ENCODE data around the gene TTC27. TPM values are rescaled to one million over a fixed set of nuclear protein-coding genes. Genes with fewer than 3 reads are reported as not detected.

The TTC27 gene
- total RNA-seq, 4 donors from 2014 or later: 10.5 to 46.2 (median 17.9) TPM

GRCh38 chr2:32849456-32850194, 221.8 kb downstream of the TTC27 start:
- no peak for DNase-seq
- TF ChIP-seq POLR2A (IDR thresholded peaks at IDR 0.05): no peak
- TF ChIP-seq, protein P1, sequence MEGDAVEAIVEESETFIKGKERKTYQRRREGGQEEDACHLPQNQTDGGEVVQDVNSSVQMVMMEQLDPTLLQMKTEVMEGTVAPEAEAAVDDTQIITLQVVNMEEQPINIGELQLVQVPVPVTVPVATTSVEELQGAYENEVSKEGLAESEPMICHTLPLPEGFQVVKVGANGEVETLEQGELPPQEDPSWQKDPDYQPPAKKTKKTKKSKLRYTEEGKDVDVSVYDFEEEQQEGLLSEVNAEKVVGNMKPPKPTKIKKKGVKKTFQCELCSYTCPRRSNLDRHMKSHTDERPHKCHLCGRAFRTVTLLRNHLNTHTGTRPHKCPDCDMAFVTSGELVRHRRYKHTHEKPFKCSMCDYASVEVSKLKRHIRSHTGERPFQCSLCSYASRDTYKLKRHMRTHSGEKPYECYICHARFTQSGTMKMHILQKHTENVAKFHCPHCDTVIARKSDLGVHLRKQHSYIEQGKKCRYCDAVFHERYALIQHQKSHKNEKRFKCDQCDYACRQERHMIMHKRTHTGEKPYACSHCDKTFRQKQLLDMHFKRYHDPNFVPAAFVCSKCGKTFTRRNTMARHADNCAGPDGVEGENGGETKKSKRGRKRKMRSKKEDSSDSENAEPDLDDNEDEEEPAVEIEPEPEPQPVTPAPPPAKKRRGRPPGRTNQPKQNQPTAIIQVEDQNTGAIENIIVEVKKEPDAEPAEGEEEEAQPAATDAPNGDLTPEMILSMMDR (IDR thresholded peaks at IDR 0.05): no peak
- Histone ChIP-seq H3K9me3 (no peaks in the 10 kb centered on the region), H3K4me3 (no peak overlapping the region), H3K27ac (no peak overlapping the region), H3K27me3 (no peaks in the 10 kb centered on the region), H3K4me1 (peaks cover 0 to 6% of the 10 kb centered on the region in 2 donors), H3K36me3 (no peaks in the 10 kb centered on the region)
- intact Hi-C loops (cut with DNase I; ENCODE audit: low total_unique reads): no loop called here

GRCh38 chr2:32851777-32852439, 224.1 kb downstream of the TTC27 start:
- peaks cover 0 to 6% of the 10 kb centered on the region in 2 donors for H3K4me1 ChIP-seq
- no peaks in the 10 kb centered on the region for H3K36me3 ChIP-seq
- H3K27ac ChIP-seq: no peak overlapping the region
- no peaks in the 10 kb centered on the region for H3K27me3 ChIP-seq
- H3K9me3 ChIP-seq: no peaks in the 10 kb centered on the region
- TF ChIP-seq, protein P1 (IDR thresholded peaks at IDR 0.05): no peak
- intact Hi-C loops (cut with DNase I; ENCODE audit: low total_unique reads): no loop called here
- DNase-seq: no peak
- H3K4me3 ChIP-seq: no peak overlapping the region

GRCh38 chr2:32852856-32853255, 225.0 kb downstream of the TTC27 start:
- H3K27ac ChIP-seq: no peak overlapping the region
- H3K36me3 ChIP-seq: no peaks in the 10 kb centered on the region
- H3K4me3 ChIP-seq: no peak overlapping the region
- TF ChIP-seq, protein P1 (IDR thresholded peaks at IDR 0.05): no peak
- no peak for TF ChIP-seq POLR2A (IDR thresholded peaks at IDR 0.05)
- intact Hi-C loops (cut with DNase I; ENCODE audit: low total_unique reads): no loop called here
- peaks cover 0 to 6% of the 10 kb centered on the region in 2 donors for H3K4me1 ChIP-seq
- no peak for DNase-seq
- no peaks in the 10 kb centered on the region for H3K27me3 ChIP-seq
- H3K9me3 ChIP-seq: no peaks in the 10 kb centered on the region

DNA sequence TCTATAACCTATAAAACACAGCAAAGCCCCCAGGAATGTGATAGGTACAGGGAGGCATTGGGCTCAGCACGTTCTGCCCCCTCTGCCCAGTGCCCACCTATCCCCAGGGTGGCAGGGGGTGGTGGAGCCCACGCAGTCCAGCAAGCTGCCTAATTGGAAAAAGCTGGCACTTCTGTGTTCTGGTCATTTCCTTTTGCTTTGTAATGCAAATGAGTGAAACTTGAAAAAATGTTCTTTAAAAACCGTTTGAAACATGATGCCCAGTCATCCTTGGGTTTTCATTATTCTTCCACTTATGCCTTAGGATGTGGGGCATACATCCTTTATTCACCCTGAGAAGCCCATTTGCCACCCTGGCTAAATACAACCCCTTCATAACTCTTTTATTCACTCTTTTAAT, 229.0 kb downstream of the TTC27 start:
- no peak overlapping the region for H3K27ac ChIP-seq
- intact Hi-C loops (cut with DNase I; ENCODE audit: low total_unique reads): no loop called here

GRCh38 chr2:32858713-32859112, 230.9 kb downstream of the TTC27 start:
- Histone ChIP-seq H3K27ac (no peak overlapping the region), H3K9me3 (no peaks in the 10 kb centered on the region), H3K27me3 (no peaks in the 10 kb centered on the region), H3K36me3 (no peaks in the 10 kb centered on the region), H3K4me3 (no peak overlapping the region), H3K4me1 (no peaks in the 10 kb centered on the region)
- intact Hi-C loops (cut with DNase I; ENCODE audit: low total_unique reads): no loop called here
- DNase-seq: no peak
- TF ChIP-seq, protein P1 (IDR thresholded peaks at IDR 0.05): no peak
- no peak for TF ChIP-seq POLR2A (IDR thresholded peaks at IDR 0.05)

More for the DNA sequence above, 229.0 kb downstream of the TTC27 start:
- H3K9me3 ChIP-seq: no peaks in the 10 kb centered on the region
- H3K36me3 ChIP-seq: no peaks in the 10 kb centered on the region
- H3K4me1 ChIP-seq: peaks cover 0 to 4% of the 10 kb centered on the region in 2 donors
- TF ChIP-seq, protein P1 (IDR thresholded peaks at IDR 0.05): no peak
- DNase-seq: no peak
- H3K4me3 ChIP-seq: no peak overlapping the region
- H3K27me3 ChIP-seq: no peaks in the 10 kb centered on the region

Measured in uterus (tissue), 4 donors.